Femur (tissue), 1 donor: Measurements from ENCODE around the gene NOS3.

Experiments
- DNase-seq: peaks from one replicate; pipeline ENCODE4 v3.0.0-alpha.2; 2017

Gene NOS3

DNA sequence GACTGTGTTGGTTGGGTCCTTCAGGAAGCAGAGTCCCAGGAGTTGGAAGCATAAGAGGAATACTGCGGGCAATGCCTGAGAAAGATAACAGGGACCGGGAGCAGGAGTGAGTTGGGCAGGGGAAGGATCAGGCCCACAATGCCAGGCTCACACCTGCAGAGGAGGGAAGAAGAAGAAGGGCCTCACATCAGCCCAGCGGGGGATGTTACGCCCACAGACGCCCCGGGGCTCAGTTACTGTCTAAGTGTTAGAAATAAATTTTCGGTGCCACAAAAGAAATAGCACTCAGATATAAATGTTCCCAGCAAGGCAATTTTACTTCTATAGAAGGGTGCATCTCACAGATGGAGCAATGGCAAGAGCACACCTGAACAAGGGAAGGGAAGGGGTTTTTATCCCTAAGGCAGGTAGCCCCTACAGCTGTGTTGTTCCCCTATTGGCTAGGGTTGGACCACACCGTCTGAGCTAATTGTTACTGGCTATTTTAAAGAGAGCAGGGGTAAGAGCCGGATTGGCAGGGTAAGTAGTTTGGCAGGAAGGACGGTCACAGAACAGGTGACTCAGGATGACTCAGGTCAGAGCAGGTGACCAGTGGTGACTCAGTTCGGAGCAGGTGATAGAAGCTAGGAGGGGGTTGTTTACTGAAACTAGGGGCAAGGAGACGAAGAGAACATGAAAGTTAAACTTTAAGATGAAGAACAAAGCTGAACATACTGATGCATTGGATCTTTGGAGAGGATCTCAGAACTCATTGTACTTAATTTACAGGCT is at the start of gene NOS3:
Gene NOS3, plus strand, starts transcription at position 602 of the 771 bp plus-strand sequence. CDS start 2,787 bp downstream, outside the sequence.
- no peak for DNase-seq

DNA sequence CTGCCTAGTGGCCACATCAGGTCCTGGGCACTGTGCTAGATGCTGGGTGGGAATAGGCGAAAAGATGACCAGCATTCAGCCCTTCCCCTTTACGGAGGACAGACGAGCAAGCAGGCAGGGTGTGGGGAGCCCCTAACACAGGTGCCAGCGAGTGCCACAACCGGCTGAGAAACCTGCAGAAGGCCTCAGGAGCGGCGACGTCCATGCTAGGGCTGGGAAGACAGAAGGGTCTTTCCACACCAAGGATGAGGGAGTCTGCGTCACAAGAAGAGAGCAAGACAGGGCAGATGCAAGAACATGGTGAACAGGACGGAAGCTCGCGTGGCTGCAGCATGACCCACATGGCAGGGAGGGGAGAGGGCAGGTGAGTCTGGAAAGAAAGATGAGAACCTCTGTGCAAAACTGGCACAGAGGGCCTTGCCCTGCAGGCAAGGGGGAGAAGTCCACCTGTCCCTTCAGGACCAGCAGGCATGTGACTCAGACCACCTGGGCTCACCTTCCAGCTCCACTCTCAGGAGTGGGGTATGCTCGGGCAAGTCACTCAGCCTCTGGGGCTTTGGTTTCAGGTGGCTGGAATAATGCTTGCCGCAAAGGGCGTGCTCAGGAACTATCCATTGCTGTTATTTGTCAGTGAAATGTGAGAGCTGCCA is 49.3 kb upstream of the NOS3 start:
- no peak for DNase-seq

DNA sequence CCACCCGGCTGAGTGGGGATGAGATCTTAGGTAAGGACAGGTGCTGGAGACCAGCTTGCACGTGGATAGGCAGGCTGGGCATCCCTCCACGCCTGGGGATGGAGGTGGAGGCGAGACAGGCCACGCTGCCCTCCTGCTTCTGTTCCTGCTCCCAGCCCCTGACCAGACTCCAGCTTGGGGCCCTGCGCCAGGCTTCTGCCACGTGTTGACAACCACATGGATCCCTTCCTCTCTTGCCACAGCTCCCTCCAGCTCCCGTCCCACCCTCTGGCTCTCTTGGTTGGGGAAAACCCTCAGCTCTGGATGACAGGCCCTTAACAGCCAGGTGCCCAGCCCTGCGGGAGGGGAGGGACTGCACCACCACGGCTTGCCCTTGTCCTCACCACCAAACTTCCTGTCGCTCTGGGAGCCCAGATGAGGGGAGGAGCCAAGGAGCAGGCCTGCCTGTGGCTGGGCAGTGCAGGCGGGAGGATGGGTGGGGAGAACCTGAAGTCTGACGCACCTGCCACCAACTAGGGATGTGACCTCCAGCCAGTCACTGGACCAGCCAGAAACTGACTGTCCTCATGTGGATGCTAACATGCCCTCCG is 48.7 kb upstream of the NOS3 start:
- no peak for DNase-seq

GRCh38 chr7:150942591-150943452 is 48.0 kb upstream of the NOS3 start:
- DNase-seq = no peak

- DNase-seq = no peak
These were observed 47.4 kb upstream of the NOS3 start for GRCh38 chr7:150943453-150943814.

GRCh38 chr7:150944066-150945042 is 46.5 kb upstream of the NOS3 start:
- no peak for DNase-seq

DNA sequence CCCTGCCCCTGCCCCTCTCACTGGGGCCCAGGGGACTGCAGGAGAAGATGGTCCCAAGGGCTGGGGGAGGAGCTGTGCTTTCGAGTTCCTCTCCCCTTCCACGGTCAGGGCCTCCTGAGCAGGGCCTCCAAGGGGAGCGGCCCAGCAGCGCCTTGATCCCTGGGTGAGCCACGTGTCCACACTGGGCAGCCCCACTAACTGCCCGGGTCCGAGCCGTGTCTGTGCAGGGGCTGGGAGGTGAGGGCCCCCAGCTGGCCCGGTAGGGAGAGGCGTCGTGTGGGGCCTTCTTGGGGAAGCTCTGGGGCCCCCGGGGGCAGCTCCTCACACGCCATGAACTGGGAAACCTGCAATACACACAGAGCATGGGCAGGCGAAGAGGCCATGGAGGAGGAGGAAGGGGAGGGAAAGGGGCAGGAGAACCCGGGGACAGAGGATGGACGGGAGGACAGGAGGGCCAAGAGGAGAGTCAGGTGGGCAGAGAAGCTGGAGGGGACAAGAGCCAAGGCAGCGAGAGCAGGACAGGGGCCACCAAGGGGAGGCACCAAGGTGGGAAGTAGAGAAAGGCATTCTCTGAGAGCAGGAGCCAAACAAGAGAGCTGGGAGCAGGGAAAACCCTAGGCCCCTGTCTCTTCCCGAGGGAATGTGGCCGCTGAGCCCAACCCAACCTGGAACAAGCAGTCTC is 45.5 kb upstream of the NOS3 start:
- DNase-seq = no peak

- peak; percentile 73 for DNase-seq
These were observed 44.9 kb upstream of the NOS3 start for GRCh38 chr7:150945853-150946420.

- no peak for DNase-seq
These were observed 44.2 kb upstream of the NOS3 start for GRCh38 chr7:150946421-150947240.

GRCh38 chr7:150947241-150947745 is 43.5 kb upstream of the NOS3 start:
- no peak for DNase-seq

DNA sequence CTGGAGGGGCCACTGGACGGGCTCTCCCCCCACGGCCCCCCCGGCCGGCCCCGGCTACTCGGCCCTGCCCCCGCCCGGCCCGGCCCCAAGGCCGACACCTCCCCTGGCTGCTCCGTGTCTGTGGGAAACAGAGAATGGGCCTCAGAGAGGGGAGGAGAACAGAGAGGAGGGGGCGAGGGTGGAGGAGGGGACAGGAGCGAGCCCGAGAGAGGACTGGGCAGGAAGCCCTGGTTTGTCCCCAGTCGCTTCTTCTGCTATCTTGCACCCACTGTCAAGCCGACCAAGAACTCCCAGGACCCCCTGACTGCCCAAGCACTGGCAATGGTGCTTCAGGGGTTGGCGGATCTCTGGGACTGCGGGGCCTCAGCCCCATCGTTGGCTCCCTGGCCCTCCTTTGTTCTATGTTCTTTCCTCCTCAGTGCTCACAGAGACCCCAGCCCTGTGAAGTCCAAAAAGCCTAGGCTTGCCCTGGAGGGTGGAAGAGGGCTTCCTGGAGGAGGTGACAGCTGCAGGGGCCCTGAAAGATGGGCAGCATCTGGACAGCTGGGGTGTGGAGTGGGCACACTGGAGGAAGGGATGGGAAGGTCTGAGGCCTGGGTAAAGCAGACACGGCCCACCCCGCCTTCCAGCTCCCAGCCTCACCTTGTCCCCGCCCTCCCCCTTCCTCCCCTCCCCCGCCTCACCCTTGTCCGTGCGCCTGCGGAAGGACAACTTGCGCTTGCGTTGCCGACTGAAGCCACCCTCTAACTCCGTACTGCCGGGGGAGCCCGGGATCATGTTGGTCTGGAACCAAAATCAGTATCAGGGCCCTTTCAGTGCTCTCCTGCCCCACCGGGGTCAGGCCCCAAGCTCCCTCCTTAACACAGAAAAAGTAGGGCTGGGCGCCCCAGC is 42.8 kb upstream of the NOS3 start:
- DNase-seq = peak; percentile 17

DNA sequence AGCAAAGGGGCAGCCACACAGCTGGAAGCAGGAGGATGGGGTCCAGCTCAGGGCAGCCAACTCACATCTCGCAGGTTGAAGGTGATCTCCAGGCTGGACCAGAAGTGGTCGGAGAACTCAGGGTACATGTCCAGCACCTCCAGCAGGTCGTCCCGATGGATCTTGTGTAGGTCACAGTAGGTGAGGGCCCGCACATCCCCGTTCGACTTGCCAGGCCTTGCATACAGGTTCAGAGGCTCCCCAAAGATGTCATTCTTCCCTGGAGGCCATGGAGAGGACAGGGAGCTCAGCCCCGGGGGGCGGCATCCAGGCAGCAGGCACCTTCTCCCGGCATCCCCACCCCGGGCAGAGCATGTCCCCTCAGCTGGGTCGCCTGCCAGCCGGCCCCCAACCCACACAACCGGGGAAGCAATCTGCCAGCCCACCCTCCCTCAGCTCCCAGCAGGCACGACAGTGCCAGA is 42.0 kb upstream of the NOS3 start:
- DNase-seq = peak; percentile 19

GRCh38 chr7:150949564-150949963 is 41.3 kb upstream of the NOS3 start:
- DNase-seq = peak; percentile 16

- no peak for DNase-seq
These were observed 40.8 kb upstream of the NOS3 start for GRCh38 chr7:150949971-150950491.

DNA sequence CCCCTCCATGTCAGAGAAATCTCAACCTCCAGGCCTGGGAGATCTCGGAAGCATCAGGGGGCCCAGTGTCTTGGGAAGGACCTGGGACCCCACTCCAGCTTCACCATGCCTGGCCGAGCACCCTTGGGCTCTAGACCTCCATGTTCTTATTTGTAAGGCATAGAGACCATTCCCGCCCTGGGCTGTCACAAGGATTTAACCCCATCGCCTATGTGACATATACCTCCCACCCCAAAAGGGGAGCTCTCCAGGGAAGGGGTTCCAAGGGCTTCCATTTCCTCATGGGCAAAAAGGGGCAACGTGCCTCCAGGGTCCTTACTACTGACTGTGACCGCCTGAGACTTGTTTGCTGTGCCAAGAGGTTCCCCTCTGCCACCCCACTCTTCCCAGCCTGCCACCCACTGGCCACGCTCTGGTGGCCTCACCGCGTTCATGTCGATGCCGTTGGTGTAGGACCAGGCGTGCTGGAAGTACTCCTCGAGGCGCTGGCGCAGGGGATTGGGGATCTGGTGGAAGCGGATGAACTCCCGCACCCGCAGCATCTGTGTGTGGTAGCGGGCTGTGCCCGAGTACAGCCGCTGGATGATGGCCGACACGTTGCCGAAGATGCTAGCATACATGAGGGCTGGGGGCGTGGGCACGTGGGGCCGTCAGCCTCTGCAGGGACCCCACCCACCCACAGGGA is 40.2 kb upstream of the NOS3 start:
- DNase-seq = peak; percentile 11

DNA sequence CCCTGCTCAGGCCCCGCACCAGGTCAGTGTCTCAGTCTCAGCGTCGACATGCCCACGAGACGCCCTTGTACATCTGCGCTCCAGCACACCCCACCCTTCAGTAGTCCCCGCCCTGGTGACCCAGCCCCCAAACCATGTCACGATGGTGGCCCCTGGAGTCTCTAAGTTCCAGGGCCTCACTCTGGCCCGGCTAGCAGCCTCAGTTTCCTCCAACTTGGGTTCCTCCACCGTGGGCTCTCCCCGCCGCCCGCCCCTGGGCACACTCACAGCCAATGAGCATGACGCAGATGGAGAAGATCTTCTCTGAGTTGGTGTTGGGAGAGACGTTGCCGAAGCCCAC is 39.7 kb upstream of the NOS3 start:
- DNase-seq = no peak

DNA sequence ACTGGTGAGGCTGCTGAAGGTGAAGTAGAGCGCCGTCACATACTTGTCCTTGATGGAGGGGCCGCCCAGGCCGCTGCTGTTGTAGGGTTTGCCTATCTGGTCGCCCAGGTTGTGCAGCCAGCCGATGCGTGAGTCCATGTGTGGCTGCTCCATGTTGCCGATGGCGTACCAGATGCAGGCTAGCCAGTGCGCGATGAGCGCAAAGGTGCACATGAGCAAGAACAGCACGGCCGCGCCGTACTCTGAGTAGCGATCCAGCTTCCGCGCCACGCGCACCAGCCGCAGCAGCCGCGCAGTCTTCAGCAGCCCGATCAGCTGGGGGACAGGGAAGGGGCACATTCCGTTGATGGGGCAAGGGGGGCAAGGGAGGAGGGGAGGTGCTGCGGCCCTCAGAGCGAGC is 39.3 kb upstream of the NOS3 start:
- DNase-seq = peak; percentile 10
